GM18498 (cell line): ENCODE measurements around the gene PDK2.

Source experiments
- ATAC-seq: cut with Tn5 transposase; IDR thresholded peaks from one replicate; pipeline ENCODE4 v1.9.1; 2021; ENCODE audit warnings: mild to moderate bottlenecking, moderate library complexity; ENCODE audit not compliant: unreplicated experiment

Gene PDK2

GRCh38 chr17:50099003-50099402 lies 3.9 kb downstream of the PDK2 start:
- no peak for ATAC-seq

- ATAC-seq, result no peak
Observed at GRCh38 chr17:50100480-50100883, 5.3 kb downstream of the PDK2 start.

- ATAC-seq, result no peak
Observed at GRCh38 chr17:50100921-50101345, 5.8 kb downstream of the PDK2 start.

- ATAC-seq, result no peak
Observed at GRCh38 chr17:50101346-50102163, 6.4 kb downstream of the PDK2 start.

- ATAC-seq, result no peak
Observed at GRCh38 chr17:50102164-50102991, 7.2 kb downstream of the PDK2 start.

- no peak for ATAC-seq
Observed at GRCh38 chr17:50103252-50103651, 8.1 kb downstream of the PDK2 start.

- no peak for ATAC-seq
Observed at GRCh38 chr17:50103941-50104340, 8.8 kb downstream of the PDK2 start.

- no peak for ATAC-seq
Observed at GRCh38 chr17:50105811-50106210, 10.7 kb downstream of the PDK2 start.

GRCh38 chr17:50106393-50107131 lies 11.4 kb downstream of the PDK2 start:
- ATAC-seq, result no peak

GRCh38 chr17:50107790-50108414 lies 12.8 kb downstream of the PDK2 start:
- no peak for ATAC-seq

- no peak for ATAC-seq
Observed at GRCh38 chr17:50108556-50108955, 13.4 kb downstream of the PDK2 start.

- ATAC-seq, result no peak
Observed at GRCh38 chr17:50109207-50109606, 14.1 kb downstream of the PDK2 start.

- no peak for ATAC-seq
Observed at GRCh38 chr17:50109785-50110184, 14.6 kb downstream of the PDK2 start.

GRCh38 chr17:50110591-50111349 lies 15.6 kb downstream of the PDK2 start:
- no peak for ATAC-seq

GRCh38 chr17:50111673-50112655 lies 16.8 kb downstream of the PDK2 start:
- no peak for ATAC-seq

GRCh38 chr17:50112694-50113093 lies 17.5 kb downstream of the PDK2 start:
- no peak for ATAC-seq

GRCh38 chr17:50113624-50114320 lies 18.6 kb downstream of the PDK2 start:
- ATAC-seq, result no peak

GRCh38 chr17:50114401-50114800 lies 19.2 kb downstream of the PDK2 start:
- ATAC-seq, result no peak
